GM12872 (cell line): ENCODE data around the gene BCL2L1.

ENCODE experiments used
- CTCF ChIP-seq: IDR thresholded peaks from 3 replicates; pipeline ENCODE4 v1.5.1; 2011; ENCODE audit warnings: low read depth, mild to moderate bottlenecking, low read length, moderate library complexity; ENCODE audit not compliant: insufficient read depth

BCL2L1 gene

GRCh38 chr20:31653561-31653960 is 69.1 kb downstream of the BCL2L1 start:
- TF ChIP-seq CTCF, result no peak

DNA sequence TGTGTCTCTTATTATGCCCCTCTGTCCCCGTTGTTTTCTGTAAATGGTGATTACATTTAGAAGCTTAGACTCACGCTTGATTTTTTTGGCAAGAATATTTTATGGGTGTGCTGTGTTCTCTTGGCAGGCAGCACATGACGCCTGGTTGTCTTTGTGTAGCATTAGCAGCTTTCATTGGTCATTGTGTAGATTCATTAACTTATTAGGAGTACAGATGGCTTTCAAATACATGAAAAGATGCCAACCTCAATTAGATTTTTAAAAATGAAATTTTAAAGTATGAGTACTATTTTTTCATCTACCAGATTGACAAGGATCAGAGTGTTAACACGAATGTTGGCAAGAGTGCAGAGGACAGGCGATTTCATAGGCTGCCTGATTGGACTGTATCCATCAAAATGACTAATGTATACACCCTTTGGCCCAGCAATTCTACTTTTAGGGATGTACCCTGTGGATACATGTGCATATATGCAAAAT is 69.7 kb downstream of the BCL2L1 start:
- no peak for TF ChIP-seq CTCF

- TF ChIP-seq CTCF, result no peak
Measured at GRCh38 chr20:31644701-31645100, 78.0 kb downstream of the BCL2L1 start.

GRCh38 chr20:31643522-31643921 is 79.1 kb downstream of the BCL2L1 start:
- no peak for TF ChIP-seq CTCF

DNA sequence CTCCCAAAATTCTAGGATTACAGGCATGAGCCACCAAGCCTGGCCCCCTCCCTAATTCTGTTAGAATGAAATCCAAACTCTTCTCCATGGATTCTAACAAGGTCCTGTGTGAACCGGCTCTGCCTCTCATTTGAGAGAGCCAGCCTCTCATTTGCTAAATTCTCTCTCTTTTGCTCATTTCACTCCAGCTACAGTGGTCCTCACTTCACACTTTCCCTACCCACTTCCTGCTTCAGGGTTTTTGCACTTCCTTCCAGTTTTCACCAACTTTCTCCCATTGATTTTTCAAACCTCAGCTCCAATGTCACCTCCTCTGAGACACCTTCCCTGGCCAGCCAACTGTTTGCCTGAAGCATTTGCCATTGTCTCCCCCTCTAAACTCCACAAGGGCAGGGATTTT is 79.8 kb downstream of the BCL2L1 start:
- TF ChIP-seq CTCF, result no peak

- TF ChIP-seq CTCF, result no peak
Measured at GRCh38 chr20:31641391-31641790, 81.3 kb downstream of the BCL2L1 start.

DNA sequence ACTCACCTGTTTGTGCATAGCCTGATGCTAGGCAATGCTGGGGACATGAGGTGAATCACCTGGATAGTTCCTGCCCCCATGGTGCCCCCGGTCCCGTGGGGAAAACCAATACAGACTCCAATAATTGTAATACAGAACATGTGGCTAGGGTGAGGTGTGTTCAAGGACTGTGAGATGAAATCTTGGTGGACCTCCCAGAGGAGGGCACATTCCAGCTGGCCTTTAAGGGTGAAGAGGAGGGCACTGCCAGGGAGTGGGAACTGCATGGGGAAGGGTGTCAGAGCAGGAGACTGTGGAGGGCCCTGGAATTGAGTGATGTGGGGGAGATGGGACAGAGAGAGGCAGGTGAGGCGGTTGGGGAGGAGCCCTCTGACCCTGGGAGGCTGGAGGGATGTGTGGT is 82.4 kb downstream of the BCL2L1 start:
- no peak for TF ChIP-seq CTCF

DNA sequence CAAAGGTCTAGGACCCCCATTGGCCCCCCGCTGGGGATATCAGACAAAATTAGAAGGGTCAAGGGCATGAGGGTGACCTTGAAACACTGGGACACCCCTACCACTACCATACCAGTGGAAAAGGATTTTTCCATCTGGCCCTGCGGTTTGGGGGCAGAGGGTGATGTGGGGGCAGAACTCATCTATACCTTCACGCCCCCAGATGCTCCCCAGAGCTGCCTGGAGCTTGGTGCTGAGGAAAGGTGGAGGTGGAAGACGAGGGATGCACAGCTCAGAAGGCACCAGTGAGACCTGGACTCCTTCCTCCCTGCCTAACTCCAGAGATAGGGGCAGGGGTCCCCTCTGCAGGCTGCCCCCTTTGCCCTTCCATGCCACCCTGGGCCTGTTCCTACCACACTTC is 83.9 kb downstream of the BCL2L1 start:
- no peak for TF ChIP-seq CTCF
